HEK293 (cell line): ENCODE results near the gene ADPGK.

Experiments used
- CTCF ChIP-seq: fragments of 450-650 bp; formaldehyde crosslinking; IDR thresholded peaks from 2 replicates; pipeline ENCODE4 v1.5.1; 2016; ENCODE audit warnings: missing biosample characterization, missing genetic modification characterization
- HOXA7 ChIP-seq: sonication (generic); formaldehyde crosslinking; IDR thresholded peaks from 2 replicates; pipeline ENCODE4 v1.8.1; 2022; ENCODE audit warnings: missing genetic modification reagents, borderline replicate concordance
- HOXD13 ChIP-seq: sonication (generic); formaldehyde crosslinking; IDR thresholded peaks from 2 replicates; pipeline ENCODE4 v1.8.0; 2022; ENCODE audit warnings: missing genetic modification reagents, borderline replicate concordance
- PBX3 ChIP-seq: sonication (generic); formaldehyde crosslinking; IDR thresholded peaks from 2 replicates; pipeline ENCODE4 v1.8.1; 2022; ENCODE audit warnings: mild to moderate bottlenecking, moderate library complexity, missing genetic modification reagents
- SETDB1 ChIP-seq: IDR thresholded peaks from one replicate; pipeline ENCODE4 v1.6.1; 2017; ENCODE audit warnings: mild to moderate bottlenecking, low read length, moderate library complexity, mixed read lengths; ENCODE audit not compliant: insufficient read length
- ZNF670 ChIP-seq: fragments of 450-650 bp; formaldehyde crosslinking; IDR thresholded peaks from 2 replicates; pipeline ENCODE4 v1.5.1; 2016; ENCODE audit warnings: missing biosample characterization, missing genetic modification characterization, low read depth

GRCh38 chr15:72797834-72798233 lies 14.3 kb upstream of the ADPGK start:
- TF ChIP-seq ZNF670 (tag by site-specific recombination), result no peak
- no peak for TF ChIP-seq CTCF (tag by site-specific recombination)
- TF ChIP-seq HOXD13 (CRISPR knock-in tag), result no peak
- no peak for TF ChIP-seq SETDB1
- TF ChIP-seq PBX3 (CRISPR knock-in tag), result no peak
- TF ChIP-seq HOXA7 (CRISPR knock-in tag), result no peak
